K562 (cell line): ENCODE results near the gene DAD1. TPM values are rescaled to one million over a fixed set of nuclear protein-coding genes. Genes with fewer than 3 reads are reported as not detected.

Experiments
- ATAC-seq: fragments of 200-7000 bp; cut with Tn5 transposase; 3 replicates; pipeline ENCODE4 v1.9.1; 2020; ENCODE audit warnings: moderate library complexity
- BruUV-seq: library from RNA; stranded (reverse); fragments of 400-500 nt; replicated peaks from 2 replicates; lab custom pipeline; 2021; lab: Mats Ljungman, UMichigan
- CTCF ChIA-PET: fragments of 300-600 bp; formaldehyde crosslinking; extraction: SDS; loops from one replicate; lab custom pipeline; 2021; ENCODE audit warnings: low intra/inter-chr PET ratio; lab: Yijun Ruan, JAX
- POLR2A ChIA-PET: fragments of 300-600, 350-650 bp; sonication (Branson Sonifier 250); formaldehyde crosslinking; extraction: SDS; loops from one replicate; lab custom pipeline; 2021; ENCODE audit warnings: antibody characterized with exemption, inconsistent platforms; lab: Yijun Ruan, JAX
- DNase-seq, 4 experiments: peaks; one replicate each; pipeline versions ENCODE4 v3.0.0 to v3.0.0-alpha.2; 2011 to 2018; ENCODE audit warnings: low spot score in 3 of 4, mixed read lengths in 3 of 4; ENCODE audit errors: extremely low read depth in 1 of 4
- FAIRE-seq: peaks from 2 replicates; lab custom pipeline; 2011; peaks lifted over from hg19 to GRCh38; lab: Jason Lieb, UNC
- H2AFZ ChIP-seq: 2 replicates; pipeline ENCODE4 v1.6.0; 2011; ENCODE audit warnings: low read depth, low read length, control low read depth, inconsistent platforms
- H3K27ac ChIP-seq: fragments of 200-600 bp; 3 replicates; pipeline ENCODE4 v1.8.0; 2011; ENCODE audit warnings: low read depth, mild to moderate bottlenecking, control low read depth, inconsistent platforms, low read length, moderate library complexity, mixed read lengths; ENCODE audit errors: extremely low read depth
- H3K27me3 ChIP-seq, 2 experiments: fragments of 300-600 bp in 1 of 2; 2 replicates in 1 of 2; 3 replicates in 1 of 2; pipeline versions ENCODE4 v1.6.0 to v1.8.0; 2011; ENCODE audit warnings: inconsistent platforms in 2 of 2, low read length in 2 of 2, mild to moderate bottlenecking in 1 of 2, mixed read lengths in 1 of 2, moderate library complexity in 1 of 2; ENCODE audit not compliant: control insufficient read depth in 2 of 2, insufficient read depth in 2 of 2
- H3K36me3 ChIP-seq: fragments of 300-600 bp; 3 replicates; pipeline ENCODE4 v1.8.0; 2011; ENCODE audit warnings: mild to moderate bottlenecking, low read length, inconsistent platforms; ENCODE audit not compliant: control insufficient read depth, insufficient read depth
- H3K4me1 ChIP-seq, 2 experiments: fragments of 200-600 bp in 1 of 2; replicated peaks in 1 of 2; 2 replicates in 1 of 2; 3 replicates in 1 of 2; pipeline versions ENCODE4 v1.5.1 to v1.8.0; 2011; ENCODE audit warnings: inconsistent platforms in 2 of 2, low read length in 2 of 2, mild to moderate bottlenecking in 1 of 2, mixed read lengths in 1 of 2, moderate library complexity in 1 of 2; ENCODE audit not compliant: control insufficient read depth in 2 of 2, insufficient read depth in 2 of 2
- H3K4me2 ChIP-seq: 2 replicates; pipeline ENCODE4 v1.6.1; 2011; ENCODE audit warnings: low read length, control low read depth, inconsistent platforms, mixed read lengths; ENCODE audit not compliant: insufficient read depth
- H3K4me3 ChIP-seq: fragments of 200-600 bp; sonication (generic), shearing (Covaris generic); 2 replicates; pipeline ENCODE4 v1.5.1; 2016; ENCODE audit warnings: control low read depth, inconsistent platforms
- H3K79me2 ChIP-seq: fragments of 200-600 bp; 3 replicates; pipeline ENCODE4 v1.8.0; 2011; ENCODE audit warnings: low read length, inconsistent platforms; ENCODE audit not compliant: control insufficient read depth, insufficient read depth
- H3K9ac ChIP-seq, 2 experiments: 2 replicates each; pipeline versions ENCODE4 v1.6.0 to v1.6.1; 2011; ENCODE audit warnings: low read depth in 2 of 2, low read length in 2 of 2, control low read depth in 1 of 2, inconsistent platforms in 1 of 2, mild to moderate bottlenecking in 1 of 2, mixed read lengths in 1 of 2; ENCODE audit not compliant: insufficient read depth in 1 of 2
- H3K9me1 ChIP-seq: one replicate; pipeline ENCODE4 v1.6.0; 2011; ENCODE audit warnings: inconsistent platforms, mild to moderate bottlenecking, low read length, moderate library complexity; ENCODE audit not compliant: control insufficient read depth, insufficient read depth
- H3K9me3 ChIP-seq: replicated peaks from 2 replicates; pipeline ENCODE4 v1.5.1; 2011; ENCODE audit warnings: low read depth, low read length, inconsistent platforms; ENCODE audit not compliant: control insufficient read depth, insufficient read depth
- H4K20me1 ChIP-seq: replicated peaks from 2 replicates; pipeline ENCODE4 v1.6.1; 2011; ENCODE audit warnings: low read length, inconsistent platforms, mixed read lengths; ENCODE audit not compliant: control insufficient read depth, insufficient read depth
- ARID3B ChIP-seq: fragments of 250-450 bp; sonication (Bioruptor Pico); IDR thresholded peaks from 2 replicates; pipeline ENCODE4 v1.4.0; 2020; ENCODE audit warnings: borderline replicate concordance
- PML ChIP-seq: IDR thresholded peaks from 2 replicates; pipeline ENCODE4 v1.6.1; 2012; ENCODE audit warnings: low read length, inconsistent platforms
- ZNF280A ChIP-seq: fragments of 450-650 bp; IDR thresholded peaks from 2 replicates; pipeline ENCODE4 v1.6.1; 2018; ENCODE audit warnings: mild to moderate bottlenecking, low read depth; ENCODE audit not compliant: partially characterized antibody
- ZNF41 ChIP-seq: fragments of 250-450 bp; sonication (Bioruptor Pico); conservative IDR thresholded peaks from 2 replicates; pipeline ENCODE4 v1.4.0; 2020; ENCODE audit warnings: mild to moderate bottlenecking
- ZNF780A ChIP-seq: fragments of 250-450 bp; sonication (Bioruptor Pico); IDR thresholded peaks from 2 replicates; pipeline ENCODE4 v1.5.0; 2021; ENCODE audit warnings: mild to moderate bottlenecking
- WGBS: fragments of 100-300 bp; shearing (Covaris generic); methylation state at CpG from one replicate; pipeline ENCODE4 v1.1.6; 2016; ENCODE audit warnings: low coverage, mixed read lengths; ENCODE audit not compliant: insufficient coverage; ENCODE audit errors: missing lambda C conversion rate; 5-methylcytosine and 5-hydroxymethylcytosine counted together
- in situ Hi-C: fragments of 300-500 bp; cut with MboI; formaldehyde crosslinking; loops from 4 replicates; pipeline ENCODE4 v1.15.0; 2018; ENCODE audit warnings: inconsistent platforms, mixed read lengths
- intact Hi-C: fragments of 100-400 bp; cut with micrococcal nuclease; formaldehyde crosslinking; loops from 2 replicates; pipeline ENCODE4 v1.14.2; 2022
- polyA plus RNA-seq, 8 experiments: library from polyadenylated mRNA; depleted of rRNA in 4 of 8; stranded (reverse) in 5 of 8; unstranded in 3 of 8; fragments of >200 nt; fragmentation: Nextera tagmentation in 2 of 8; fragmentation: Illumina TruSeq in 1 of 8; extraction: Ambion mirVana in 2 of 8; extraction: Trizol in 1 of 8; gene quantifications; 2 replicates each; pipeline versions ENCODE4 v1.2.1 to v1.2.3, GENCODE V29; 2011 to 2014; ENCODE audit warnings: inconsistent platforms in 1 of 8, missing spikeins in 1 of 8
- total RNA-seq, 7 experiments: library from RNA; depleted of rRNA in 6 of 7; stranded (reverse); fragments of >200 nt in 6 of 7; fragmentation: Illumina TruSeq in 2 of 7; extraction: Trizol in 2 of 7; gene quantifications; 2 replicates each; pipeline versions ENCODE4 v1.2.1 to v1.2.3, GENCODE V29; 2011 to 2021; ENCODE audit warnings: low replicate concordance in 1 of 7

Gene DAD1
- total and polyA plus RNA-seq, 9 of the 15 experiments (the other 6 are each of a cell fraction or from before 2014, with no cell fraction given): 104 to 617 (median 222) TPM

GRCh38 chr14:22555384-22556011, 33.5 kb downstream of the DAD1 start:
- Histone ChIP-seq H3K9me3 (no peaks in the 10 kb centered on the region), H3K27ac (0 out of 3 replicates have a peak overlapping the region, but pooled peaks have one; percentile 22), H4K20me1 (no peaks in the 10 kb centered on the region), H3K9ac (no peak overlapping the region), H3K27me3 (no peaks in the 10 kb centered on the region), H3K4me2 (no peak overlapping the region), H3K4me1 (peaks cover 22 to 29% of the 10 kb centered on the region in 2 experiments), H3K36me3 (no peaks in the 10 kb centered on the region), H2AFZ (peak overlapping the region; percentile 97; the same call in 1 of the 2 replicates), H3K4me3 (no peak overlapping the region), H3K79me2 (no peaks in the 10 kb centered on the region), H3K9me1 (no peaks in the 10 kb centered on the region)
- ChIA-PET CTCF (interaction anchor here (1.2 to 4.6 kb wide), 3 partner anchors 86 to 297 kb away, joined by 3 to 58 read pairs (median 53); no protein-coding TSS in a partner anchor), POLR2A (interaction anchor here (0.6 to 1.0 kb wide), 4 partner anchors 10 to 329 kb away, joined by 3 to 4 read pairs (median 4); no protein-coding TSS in a partner anchor)
- intact Hi-C loops (loop anchor here (2.0 to 10.0 kb wide), 3 partner anchors 89 to 297 kb away; partner anchors contain the start of gene OR6J1), in situ Hi-C loops (loop anchor here (10.0 kb wide), 1 partner anchor 171 kb away; no protein-coding TSS in a partner anchor)
- 87% methylated on average over 4 of the region's 4 CpGs for WGBS
- FAIRE-seq (no peak), ATAC-seq (no peak), DNase-seq (no peak)
- TF ChIP-seq ARID3B (CRISPR knock-in tag) (no peak), ZNF280A (no peak), ZNF780A (no peak), PML (no peak), ZNF41 (CRISPR knock-in tag) (no peak)
- BruUV-seq: no TSS peak
